ENCODE results near the gene ACOT4.
"Not testable (repeated sequence)": the region's sequence is repeated elsewhere in the genome, so short reads cannot be mapped to it uniquely, and the experiment has no call there.

The ACOT4 gene

GRCh38 chr14:73591690-73592449 lies at the start of gene ACOT4:
ACOT4 (plus strand) TSS chr14:73591873; CDS start chr14:73591960, 87 bp downstream.
- peak; percentile 46 for DNase-seq (ENCODE audit: low read depth)

- not testable (repeated sequence) for DNase-seq (ENCODE audit: low read depth)
Measured at GRCh38 chr14:73542961-73543360, 48.7 kb upstream of the ACOT4 start.

- DNase-seq (ENCODE audit: low read depth): not testable (repeated sequence)
Measured at GRCh38 chr14:73545353-73545752, 46.3 kb upstream of the ACOT4 start.

- not testable (repeated sequence) for DNase-seq (ENCODE audit: low read depth)
Measured at GRCh38 chr14:73549097-73549496, 42.6 kb upstream of the ACOT4 start.

- not testable (repeated sequence) for DNase-seq (ENCODE audit: low read depth)
Measured at GRCh38 chr14:73549889-73550524, 41.7 kb upstream of the ACOT4 start.

- no peak for DNase-seq (ENCODE audit: low read depth)
Measured at GRCh38 chr14:73553845-73554244, 37.8 kb upstream of the ACOT4 start.

GRCh38 chr14:73557201-73557600 lies 34.5 kb upstream of the ACOT4 start:
- not testable (repeated sequence) for DNase-seq (ENCODE audit: low read depth)

GRCh38 chr14:73558238-73558637 lies 33.4 kb upstream of the ACOT4 start:
- DNase-seq (ENCODE audit: low read depth): not testable (repeated sequence)

GRCh38 chr14:73562256-73562655 lies 29.4 kb upstream of the ACOT4 start:
- not testable (repeated sequence) for DNase-seq (ENCODE audit: low read depth)

GRCh38 chr14:73562696-73563095 lies 29.0 kb upstream of the ACOT4 start:
- DNase-seq (ENCODE audit: low read depth): not testable (repeated sequence)

- not testable (repeated sequence) for DNase-seq (ENCODE audit: low read depth)
Measured at GRCh38 chr14:73566431-73566830, 25.2 kb upstream of the ACOT4 start.

GRCh38 chr14:73566935-73567334 lies 24.7 kb upstream of the ACOT4 start:
- not testable (repeated sequence) for DNase-seq (ENCODE audit: low read depth)

- no peak for DNase-seq (ENCODE audit: low read depth)
Measured at GRCh38 chr14:73567358-73567757, 24.3 kb upstream of the ACOT4 start.

GRCh38 chr14:73567951-73568885 lies 23.5 kb upstream of the ACOT4 start:
- DNase-seq (ENCODE audit: low read depth): no peak

- not testable (repeated sequence) for DNase-seq (ENCODE audit: low read depth)
Measured at GRCh38 chr14:73568886-73569184, 22.8 kb upstream of the ACOT4 start.

GRCh38 chr14:73569185-73569958 lies 22.3 kb upstream of the ACOT4 start, which contains the start of gene ACOT2:
ACOT2 (plus strand) TSS chr14:73569213; CDS start chr14:73569241, 28 bp downstream.
- DNase-seq (ENCODE audit: low read depth): peak; percentile 71

- DNase-seq (ENCODE audit: low read depth): peak; percentile 49
Measured at GRCh38 chr14:73570913-73571312, 20.8 kb upstream of the ACOT4 start.

GRCh38 chr14:73573034-73573433 lies 18.6 kb upstream of the ACOT4 start:
- DNase-seq (ENCODE audit: low read depth): not testable (repeated sequence)

- not testable (repeated sequence) for DNase-seq (ENCODE audit: low read depth)
Measured at GRCh38 chr14:73573740-73574139, 17.9 kb upstream of the ACOT4 start.

GRCh38 chr14:73574251-73574650 lies 17.4 kb upstream of the ACOT4 start:
- DNase-seq (ENCODE audit: low read depth): not testable (repeated sequence)

- DNase-seq (ENCODE audit: low read depth): no peak
Measured at GRCh38 chr14:73576391-73576790, 15.3 kb upstream of the ACOT4 start.
